Activated T-cell treated with anti-CD3 and anti-CD28 coated beads, Interleukin-2, amount 50 U/mL, for 4 hours (primary cell): Measurements from ENCODE around the gene ALPG. TPM values are rescaled to one million over a fixed set of nuclear protein-coding genes. Genes with fewer than 3 reads are reported as not detected.
"Not testable (repeated sequence)": the region's sequence is repeated elsewhere in the genome, so short reads cannot be mapped to it uniquely, and the experiment has no call there.

ENCODE experiments used
- ATAC-seq, 2 donors: fragments of 200-7000 bp; cut with Tn5 transposase; one replicate each; pipeline ENCODE4 v1.10.0; 2021
- DNase-seq: peaks from one replicate; pipeline ENCODE4 v3.0.0-alpha.2; 2020
- H3K27me3 Mint-ChIP-seq: one replicate; pipeline ENCODE4 v1.8.0; 2021; ENCODE audit warnings: low read depth, mixed read lengths
- H3K36me3 Mint-ChIP-seq: one replicate; pipeline ENCODE4 v1.8.0; 2022; ENCODE audit warnings: mixed read lengths; ENCODE audit not compliant: insufficient read depth
- H3K4me1 Mint-ChIP-seq: one replicate; pipeline ENCODE4 v1.8.0; 2021; ENCODE audit warnings: low read depth, mixed read lengths
- H3K4me3 Mint-ChIP-seq: one replicate; pipeline ENCODE4 v1.8.0; 2021; ENCODE audit warnings: mild to moderate bottlenecking, moderate library complexity, mixed read lengths
- H3K9me3 Mint-ChIP-seq: one replicate; pipeline ENCODE4 v1.8.0; 2021; ENCODE audit warnings: mixed read lengths
- total RNA-seq, 3 donors: library from RNA; stranded (reverse); gene quantifications; one replicate each; pipeline ENCODE4 v1.2.1, GENCODE V29; 2021

Gene ALPG
- total RNA-seq, 3 donors from 2014 or later, result not detected

- H3K4me3 Mint-ChIP-seq, result no peak overlapping the region
- H3K27me3 Mint-ChIP-seq, result peaks cover 51% of the 10 kb centered on the region
- H3K4me1 Mint-ChIP-seq, result peaks cover 18% of the 10 kb centered on the region
- H3K9me3 Mint-ChIP-seq, result peaks cover under 1% of the 10 kb centered on the region
- ATAC-seq (no peak), DNase-seq (no peak)
- H3K36me3 Mint-ChIP-seq, result no peaks in the 10 kb centered on the region
Observed at GRCh38 chr2:232417489-232417888, 10.8 kb downstream of the ALPG start.

GRCh38 chr2:232418056-232418455, 11.4 kb downstream of the ALPG start:
- Mint-ChIP-seq H3K4me1 (peaks cover 13% of the 10 kb centered on the region), H3K4me3 (no peak overlapping the region), H3K27me3 (peaks cover 55% of the 10 kb centered on the region), H3K36me3 (no peaks in the 10 kb centered on the region), H3K9me3 (peaks cover 6% of the 10 kb centered on the region)
- DNase-seq (no peak), ATAC-seq (no peak)

- Mint-ChIP-seq H3K4me1 (peaks cover 7% of the 10 kb centered on the region), H3K36me3 (no peaks in the 10 kb centered on the region), H3K27me3 (peaks cover 57% of the 10 kb centered on the region), H3K9me3 (peaks cover 6% of the 10 kb centered on the region), H3K4me3 (peak overlapping the region; percentile 38)
- ATAC-seq, result peak; percentile 28
- no peak for DNase-seq
Observed at GRCh38 chr2:232418466-232419244, 12.0 kb downstream of the ALPG start.

- Mint-ChIP-seq H3K4me3 (peak overlapping the region; percentile 38), H3K36me3 (no peaks in the 10 kb centered on the region), H3K4me1 (peaks cover 6% of the 10 kb centered on the region), H3K27me3 (peaks cover 53% of the 10 kb centered on the region), H3K9me3 (peaks cover 6% of the 10 kb centered on the region)
- DNase-seq (no peak), ATAC-seq (peak; percentile 27 to 28)
Observed at GRCh38 chr2:232419245-232420072, 12.8 kb downstream of the ALPG start.

- DNase-seq, result no peak
- no peak for ATAC-seq
- Mint-ChIP-seq H3K4me3 (no peak overlapping the region), H3K4me1 (peaks cover 6% of the 10 kb centered on the region), H3K27me3 (peaks cover 48% of the 10 kb centered on the region), H3K36me3 (no peaks in the 10 kb centered on the region), H3K9me3 (peaks cover 6% of the 10 kb centered on the region)
Observed at GRCh38 chr2:232420073-232420454, 13.4 kb downstream of the ALPG start.

GRCh38 chr2:232420463-232421188, 14.0 kb downstream of the ALPG start:
- Mint-ChIP-seq H3K9me3 (peaks cover 6% of the 10 kb centered on the region), H3K36me3 (no peaks in the 10 kb centered on the region), H3K4me3 (peak overlapping the region; percentile 31), H3K4me1 (peaks cover 6% of the 10 kb centered on the region), H3K27me3 (peaks cover 47% of the 10 kb centered on the region)
- DNase-seq (no peak), ATAC-seq (peak; percentile 60)

- H3K27me3 Mint-ChIP-seq, result peaks cover 47% of the 10 kb centered on the region
- DNase-seq (no peak), ATAC-seq (no peak)
- H3K4me3 Mint-ChIP-seq, result no peak overlapping the region
- peaks cover 6% of the 10 kb centered on the region for H3K4me1 Mint-ChIP-seq
- H3K36me3 Mint-ChIP-seq, result no peaks in the 10 kb centered on the region
- H3K9me3 Mint-ChIP-seq, result peaks cover 6% of the 10 kb centered on the region
Observed at GRCh38 chr2:232421189-232421785, 14.6 kb downstream of the ALPG start.

GRCh38 chr2:232422051-232422450, 15.4 kb downstream of the ALPG start:
- Mint-ChIP-seq H3K4me3 (no peak overlapping the region), H3K36me3 (no peaks in the 10 kb centered on the region), H3K27me3 (peaks cover 47% of the 10 kb centered on the region), H3K9me3 (peaks cover 6% of the 10 kb centered on the region), H3K4me1 (peaks cover 6% of the 10 kb centered on the region)
- no peak for ATAC-seq
- DNase-seq, result no peak

GRCh38 chr2:232422996-232423395, 16.4 kb downstream of the ALPG start:
- H3K4me3 Mint-ChIP-seq, H3K36me3 Mint-ChIP-seq, DNase-seq, H3K4me1 Mint-ChIP-seq, ATAC-seq, H3K9me3 Mint-ChIP-seq: not testable (repeated sequence)
- H3K27me3 Mint-ChIP-seq, result peaks cover 40% of the 10 kb centered on the region

GRCh38 chr2:232423407-232423806, 16.8 kb downstream of the ALPG start:
- not testable (repeated sequence) for H3K4me3 Mint-ChIP-seq
- peaks cover 35% of the 10 kb centered on the region for H3K27me3 Mint-ChIP-seq

GRCh38 chr2:232431705-232432590, 25.3 kb downstream of the ALPG start:
- ATAC-seq (no peak), DNase-seq (no peak)
- no peaks in the 10 kb centered on the region for H3K27me3 Mint-ChIP-seq
- no peaks in the 10 kb centered on the region for H3K4me1 Mint-ChIP-seq
- H3K9me3 Mint-ChIP-seq, result no peaks in the 10 kb centered on the region
- no peak overlapping the region for H3K4me3 Mint-ChIP-seq
- H3K36me3 Mint-ChIP-seq, result no peaks in the 10 kb centered on the region

More at GRCh38 chr2:232423407-232423806, 16.8 kb downstream of the ALPG start:
- H3K9me3 Mint-ChIP-seq, ATAC-seq, H3K4me1 Mint-ChIP-seq, H3K36me3 Mint-ChIP-seq, DNase-seq: not testable (repeated sequence)

- no peaks in the 10 kb centered on the region for H3K36me3 Mint-ChIP-seq
- no peak for DNase-seq
Observed at GRCh38 chr2:232432598-232433184, 26.0 kb downstream of the ALPG start.

GRCh38 chr2:232433622-232434021, 27.0 kb downstream of the ALPG start:
- ATAC-seq, H3K4me1 Mint-ChIP-seq, H3K9me3 Mint-ChIP-seq, H3K4me3 Mint-ChIP-seq, H3K27me3 Mint-ChIP-seq, DNase-seq, H3K36me3 Mint-ChIP-seq: not testable (repeated sequence)

More at GRCh38 chr2:232432598-232433184, 26.0 kb downstream of the ALPG start:
- Mint-ChIP-seq H3K9me3 (no peaks in the 10 kb centered on the region), H3K27me3 (no peaks in the 10 kb centered on the region), H3K4me3 (no peak overlapping the region), H3K4me1 (no peaks in the 10 kb centered on the region)
- peak in 1 of 2 donors; percentile 37 for ATAC-seq
